ENCODE measurements around the gene RIMS3.
"Not testable (repeated sequence)": the region's sequence is repeated elsewhere in the genome, so short reads cannot be mapped to it uniquely, and the experiment has no call there.

RIMS3 gene

GRCh38 chr1:40630488-40631223 lies 34.8 kb downstream of the RIMS3 start:
- DNase-seq (ENCODE audit: low read depth in 2 of 2), result peak in 1 of 2 donors; percentile 41

- not testable (repeated sequence) for DNase-seq (ENCODE audit: low read depth in 2 of 2)
Measured at GRCh38 chr1:40629546-40629945, 35.9 kb downstream of the RIMS3 start.

- DNase-seq (ENCODE audit: low read depth in 2 of 2), result no peak
Measured at GRCh38 chr1:40628903-40629292, 36.6 kb downstream of the RIMS3 start.

- DNase-seq (ENCODE audit: low read depth in 2 of 2), result no peak
Measured at GRCh38 chr1:40627987-40628902, 37.2 kb downstream of the RIMS3 start.

GRCh38 chr1:40626383-40626770 lies 39.1 kb downstream of the RIMS3 start:
- no peak for DNase-seq (ENCODE audit: low read depth in 2 of 2)

GRCh38 chr1:40625476-40626382 lies 39.8 kb downstream of the RIMS3 start:
- DNase-seq (ENCODE audit: low read depth in 2 of 2), result no peak

GRCh38 chr1:40625076-40625475 lies 40.4 kb downstream of the RIMS3 start:
- peak in 1 of 2 donors; percentile 16 for DNase-seq (ENCODE audit: low read depth in 2 of 2)

GRCh38 chr1:40622936-40623629 lies 42.4 kb downstream of the RIMS3 start:
- no peak for DNase-seq (ENCODE audit: low read depth in 2 of 2)

GRCh38 chr1:40621821-40622450 lies 43.5 kb downstream of the RIMS3 start:
- DNase-seq (ENCODE audit: low read depth in 2 of 2), result no peak

- no peak for DNase-seq (ENCODE audit: low read depth in 2 of 2)
Measured at GRCh38 chr1:40620586-40621210, 44.8 kb downstream of the RIMS3 start.

GRCh38 chr1:40620150-40620549 lies 45.3 kb downstream of the RIMS3 start:
- no peak for DNase-seq (ENCODE audit: low read depth in 2 of 2)

GRCh38 chr1:40618108-40618507 lies 47.4 kb downstream of the RIMS3 start:
- no peak for DNase-seq (ENCODE audit: low read depth in 2 of 2)

GRCh38 chr1:40612345-40612831 lies 53.1 kb downstream of the RIMS3 start:
- DNase-seq (ENCODE audit: low read depth in 2 of 2), result peak; percentile 53 to 61

GRCh38 chr1:40610156-40610555 lies 55.3 kb downstream of the RIMS3 start:
- DNase-seq (ENCODE audit: low read depth in 2 of 2), result no peak

- DNase-seq (ENCODE audit: low read depth in 2 of 2), result no peak
Measured at GRCh38 chr1:40607921-40608320, 57.6 kb downstream of the RIMS3 start.

- no peak for DNase-seq (ENCODE audit: low read depth in 2 of 2)
Measured at GRCh38 chr1:40606978-40607377, 58.5 kb downstream of the RIMS3 start.

GRCh38 chr1:40606194-40606593 lies 59.3 kb downstream of the RIMS3 start:
- DNase-seq (ENCODE audit: low read depth in 2 of 2), result no peak

- DNase-seq (ENCODE audit: low read depth in 2 of 2), result no peak
Measured at GRCh38 chr1:40599926-40600325, 65.6 kb downstream of the RIMS3 start.

- no peak for DNase-seq (ENCODE audit: low read depth in 2 of 2)
Measured at GRCh38 chr1:40595623-40596022, 69.9 kb downstream of the RIMS3 start.

- DNase-seq (ENCODE audit: low read depth in 2 of 2), result no peak
Measured at GRCh38 chr1:40594187-40594531, 71.3 kb downstream of the RIMS3 start.
